Rectal smooth muscle tissue (tissue), 1 donor: Measurements from ENCODE around the gene RNF167.
"Not testable (repeated sequence)": the region's sequence is repeated elsewhere in the genome, so short reads cannot be mapped to it uniquely, and the experiment has no call there.

ENCODE experiments used
- H3K27ac ChIP-seq: one replicate; pipeline ENCODE4 v1.7.0; 2013; ENCODE audit warnings: low read depth, low read length, inconsistent platforms
- H3K27me3 ChIP-seq: one replicate; pipeline ENCODE4 v1.7.0; 2013; ENCODE audit warnings: low read length; ENCODE audit not compliant: control insufficient read depth, insufficient read depth
- H3K36me3 ChIP-seq: one replicate; pipeline ENCODE4 v1.7.0; 2013; ENCODE audit warnings: low read length; ENCODE audit not compliant: control insufficient read depth, insufficient read depth
- H3K4me1 ChIP-seq: one replicate; pipeline ENCODE4 v1.7.0; 2013; ENCODE audit warnings: low read length; ENCODE audit not compliant: control insufficient read depth, insufficient read depth
- H3K4me3 ChIP-seq: one replicate; pipeline ENCODE4 v1.7.0; 2013; ENCODE audit warnings: low read length
- H3K9ac ChIP-seq: one replicate; pipeline ENCODE4 v1.7.0; 2013; ENCODE audit warnings: low read length

The RNF167 gene

GRCh38 chr17:4898351-4898750, 41.7 kb upstream of the RNF167 start:
- Histone ChIP-seq H3K27me3 (peaks cover 12% of the 10 kb centered on the region), H3K4me1 (peaks cover 2% of the 10 kb centered on the region), H3K36me3 (peaks cover 25% of the 10 kb centered on the region), H3K9ac (no peak overlapping the region), H3K27ac (no peak overlapping the region), H3K4me3 (no peak overlapping the region)

GRCh38 chr17:4898927-4899326, 41.1 kb upstream of the RNF167 start:
- Histone ChIP-seq H3K4me1 (peaks cover 2% of the 10 kb centered on the region), H3K27ac (no peak overlapping the region), H3K27me3 (peaks cover 12% of the 10 kb centered on the region), H3K4me3 (peak overlapping the region; percentile 67), H3K36me3 (peaks cover 23% of the 10 kb centered on the region), H3K9ac (no peak overlapping the region)

- Histone ChIP-seq H3K36me3 (peaks cover 18% of the 10 kb centered on the region), H3K27ac (no peak within 1 kb of the TSS), H3K27me3 (peaks cover 12% of the 10 kb centered on the region), H3K9ac (peak within 1 kb of the TSS; percentile 32), H3K4me1 (peaks cover 2% of the 10 kb centered on the region), H3K4me3 (peak within 1 kb of the TSS; percentile 67)
Observed at GRCh38 chr17:4899341-4900230, 40.5 kb upstream of the RNF167 start, which contains the start of gene C17orf107. C17orf107 (plus strand) TSS chr17:4899536; CDS start chr17:4899763, 227 bp downstream.

GRCh38 chr17:4900231-4901107, 39.6 kb upstream of the RNF167 start:
- Histone ChIP-seq H3K36me3 (peaks cover 10% of the 10 kb centered on the region), H3K4me1 (peaks cover 2% of the 10 kb centered on the region), H3K9ac (no peak overlapping the region), H3K27me3 (peaks cover 12% of the 10 kb centered on the region), H3K27ac (no peak overlapping the region), H3K4me3 (peak overlapping the region; percentile 67)

GRCh38 chr17:4901108-4901647, 38.9 kb upstream of the RNF167 start:
- peaks cover 2% of the 10 kb centered on the region for H3K4me1 ChIP-seq
- H3K27ac ChIP-seq, result no peak overlapping the region
- peaks cover 12% of the 10 kb centered on the region for H3K27me3 ChIP-seq
- peak overlapping the region; percentile 67 for H3K4me3 ChIP-seq
- peaks cover 3% of the 10 kb centered on the region for H3K36me3 ChIP-seq
- H3K9ac ChIP-seq, result peak overlapping the region; percentile 22

GRCh38 chr17:4901648-4902344, 38.3 kb upstream of the RNF167 start:
- H3K36me3 ChIP-seq, result no peaks in the 10 kb centered on the region
- H3K4me1 ChIP-seq, result peaks cover 2% of the 10 kb centered on the region
- H3K27me3 ChIP-seq, result peaks cover 12% of the 10 kb centered on the region
- H3K9ac ChIP-seq, result no peak overlapping the region
- no peak overlapping the region for H3K4me3 ChIP-seq
- no peak overlapping the region for H3K27ac ChIP-seq

- no peak overlapping the region for H3K27ac ChIP-seq
- peaks cover 12% of the 10 kb centered on the region for H3K27me3 ChIP-seq
- H3K4me1 ChIP-seq, result peaks cover 2% of the 10 kb centered on the region
- H3K9ac ChIP-seq, result no peak overlapping the region
- H3K36me3 ChIP-seq, result no peaks in the 10 kb centered on the region
- no peak overlapping the region for H3K4me3 ChIP-seq
Observed at GRCh38 chr17:4902540-4902939, 37.5 kb upstream of the RNF167 start.

GRCh38 chr17:4903051-4903818, 36.8 kb upstream of the RNF167 start, which contains the start of gene CHRNE:
CHRNE (minus strand) TSS chr17:4903098; CDS start chr17:4903063, 35 bp downstream.
- H3K27me3 ChIP-seq, result peaks cover 12% of the 10 kb centered on the region
- H3K4me1 ChIP-seq, result peaks cover 2% of the 10 kb centered on the region
- no peaks in the 10 kb centered on the region for H3K36me3 ChIP-seq
- no peak within 1 kb of the TSS for H3K9ac ChIP-seq
- H3K4me3 ChIP-seq, result no peak within 1 kb of the TSS
- H3K27ac ChIP-seq, result no peak within 1 kb of the TSS

GRCh38 chr17:4906642-4907041, 33.4 kb upstream of the RNF167 start:
- not testable (repeated sequence) for H3K4me1 ChIP-seq, H3K36me3 ChIP-seq, H3K27ac ChIP-seq, H3K4me3 ChIP-seq, H3K9ac ChIP-seq, H3K27me3 ChIP-seq

GRCh38 chr17:4908301-4908700, 31.8 kb upstream of the RNF167 start:
- Histone ChIP-seq H3K9ac (no peak overlapping the region), H3K36me3 (no peaks in the 10 kb centered on the region), H3K4me1 (peaks cover 2% of the 10 kb centered on the region), H3K27ac (peak overlapping the region; percentile 59), H3K27me3 (no peaks in the 10 kb centered on the region), H3K4me3 (no peak overlapping the region)

- Histone ChIP-seq H3K4me1 (peaks cover 2% of the 10 kb centered on the region), H3K36me3 (no peaks in the 10 kb centered on the region), H3K4me3 (peak overlapping the region; percentile 40), H3K27ac (peak overlapping the region; percentile 59), H3K9ac (peak overlapping the region; percentile 24), H3K27me3 (no peaks in the 10 kb centered on the region)
Observed at GRCh38 chr17:4908711-4909496, 31.2 kb upstream of the RNF167 start.
